Activated T-cell treated with anti-CD3 and anti-CD28 coated beads, Interleukin-2, amount 50 U/mL, for 1 hour (primary cell): ENCODE data around the gene CEACAM20.
"Not testable (repeated sequence)": the region's sequence is repeated elsewhere in the genome, so short reads cannot be mapped to it uniquely, and the experiment has no call there.

Source experiments
- DNase-seq: peaks from one replicate; pipeline ENCODE4 v3.0.0-alpha.2; 2020

The CEACAM20 gene

DNA sequence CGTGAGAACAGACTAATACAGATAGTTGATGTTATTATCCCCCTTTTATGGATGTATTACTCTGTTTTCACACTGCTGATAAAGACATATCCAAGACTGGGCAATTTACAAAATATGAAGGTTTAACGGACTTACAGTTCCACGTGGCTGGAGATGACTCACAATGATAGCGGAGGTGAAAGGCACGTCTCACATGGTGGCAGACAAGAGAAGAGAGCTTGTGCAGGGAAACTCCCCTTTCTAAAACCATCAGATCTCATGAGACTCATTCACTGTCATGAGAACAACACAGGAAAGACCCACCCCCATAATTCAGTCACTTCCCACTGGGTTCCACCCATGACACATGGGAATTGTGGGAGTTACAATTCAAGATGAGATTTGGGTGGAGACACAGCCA, 60.7 kb downstream of the CEACAM20 start:
- not testable (repeated sequence) for DNase-seq

GRCh38 chr19:44462600-44463286, 66.7 kb downstream of the CEACAM20 start:
- DNase-seq: not testable (repeated sequence)
